GM12864 (cell line): ENCODE data around the gene TTC12.

Source experiments
- DNase-seq: peaks from one replicate; pipeline ENCODE4 v3.0.0-alpha.2; 2011; ENCODE audit warnings: low read depth
- H3K4me3 ChIP-seq: 2 replicates; pipeline ENCODE4 v1.5.1; 2011; ENCODE audit warnings: mild to moderate bottlenecking, low read depth, low read length, control low read depth
- TF ChIP-seq, protein P1 (sequence below): IDR thresholded peaks from 2 replicates; pipeline ENCODE4 v1.5.1; 2011; ENCODE audit warnings: low read depth, mild to moderate bottlenecking, moderate library complexity, low read length, control low read depth, inconsistent platforms; ENCODE audit errors: missing control alignments

The TTC12 gene

DNA sequence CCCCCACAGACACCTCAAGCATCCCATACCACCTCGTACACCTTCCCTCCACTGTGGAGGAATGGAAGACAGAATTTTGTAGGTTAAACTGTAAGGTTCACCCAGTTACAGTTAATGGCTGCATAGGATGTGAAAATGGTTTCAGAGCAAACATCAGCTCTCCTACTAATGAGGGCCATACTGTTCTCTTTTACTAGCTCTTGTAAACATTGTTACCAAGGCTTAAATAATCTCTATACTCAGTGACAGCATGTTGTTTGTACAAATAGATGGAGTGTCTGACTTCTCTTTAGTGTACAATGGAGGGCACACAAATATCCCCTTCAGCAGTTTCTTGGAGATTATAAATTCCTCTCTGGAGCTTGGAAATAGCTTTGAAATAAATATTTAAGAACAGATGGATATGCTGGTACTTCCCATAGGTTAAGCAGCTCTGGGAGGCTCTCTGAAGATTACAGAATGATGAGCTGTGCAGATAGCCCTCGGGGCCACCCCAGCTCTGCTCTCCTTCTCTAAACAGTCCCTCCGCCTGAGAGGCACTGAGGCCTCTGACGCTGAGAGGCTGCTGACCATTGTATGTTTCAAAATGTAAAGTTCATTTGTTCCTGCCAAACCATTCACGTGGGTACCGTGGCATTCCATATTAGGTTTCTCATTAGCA, 25.7 kb downstream of the TTC12 start:
- H3K4me3 ChIP-seq: no peak overlapping the region
- TF ChIP-seq, protein P1, sequence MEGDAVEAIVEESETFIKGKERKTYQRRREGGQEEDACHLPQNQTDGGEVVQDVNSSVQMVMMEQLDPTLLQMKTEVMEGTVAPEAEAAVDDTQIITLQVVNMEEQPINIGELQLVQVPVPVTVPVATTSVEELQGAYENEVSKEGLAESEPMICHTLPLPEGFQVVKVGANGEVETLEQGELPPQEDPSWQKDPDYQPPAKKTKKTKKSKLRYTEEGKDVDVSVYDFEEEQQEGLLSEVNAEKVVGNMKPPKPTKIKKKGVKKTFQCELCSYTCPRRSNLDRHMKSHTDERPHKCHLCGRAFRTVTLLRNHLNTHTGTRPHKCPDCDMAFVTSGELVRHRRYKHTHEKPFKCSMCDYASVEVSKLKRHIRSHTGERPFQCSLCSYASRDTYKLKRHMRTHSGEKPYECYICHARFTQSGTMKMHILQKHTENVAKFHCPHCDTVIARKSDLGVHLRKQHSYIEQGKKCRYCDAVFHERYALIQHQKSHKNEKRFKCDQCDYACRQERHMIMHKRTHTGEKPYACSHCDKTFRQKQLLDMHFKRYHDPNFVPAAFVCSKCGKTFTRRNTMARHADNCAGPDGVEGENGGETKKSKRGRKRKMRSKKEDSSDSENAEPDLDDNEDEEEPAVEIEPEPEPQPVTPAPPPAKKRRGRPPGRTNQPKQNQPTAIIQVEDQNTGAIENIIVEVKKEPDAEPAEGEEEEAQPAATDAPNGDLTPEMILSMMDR: no peak
- no peak for DNase-seq

DNA sequence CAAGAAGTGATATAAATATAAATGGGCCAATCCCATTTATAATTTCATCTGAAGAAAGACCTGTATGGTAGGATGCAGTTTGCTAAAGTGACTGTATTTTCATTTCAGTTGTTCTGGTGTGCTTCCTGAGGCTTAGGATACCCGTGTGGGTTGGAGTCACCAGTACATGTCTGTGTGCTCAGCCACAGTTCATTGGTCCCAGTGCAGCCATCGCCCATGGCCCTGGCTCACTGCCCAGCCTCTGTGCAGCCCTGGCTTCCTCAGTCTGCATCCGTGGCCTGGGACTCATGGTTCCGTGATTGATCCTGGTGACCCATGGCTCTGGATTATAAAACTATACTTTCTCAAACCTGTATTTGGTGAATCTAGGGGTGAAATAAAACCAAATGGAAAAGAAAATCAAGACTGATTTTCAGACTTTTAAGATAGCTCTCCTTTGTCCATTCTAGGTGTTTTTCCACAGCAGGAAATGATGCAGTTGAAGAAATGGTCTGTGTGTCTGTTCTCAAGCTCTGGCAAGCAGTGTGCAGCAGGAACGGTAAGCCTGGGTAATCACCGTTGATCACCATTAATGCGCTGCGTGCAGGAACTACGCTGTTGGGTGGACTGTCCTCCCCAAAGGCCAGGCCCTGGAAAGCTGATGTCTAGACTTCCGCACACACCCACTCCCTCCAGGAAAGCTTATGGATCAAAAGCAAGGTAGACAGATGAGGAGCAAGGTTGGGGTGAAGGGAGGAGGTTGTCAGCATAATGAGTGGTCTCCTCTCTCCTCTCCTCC, 27.2 kb downstream of the TTC12 start:
- no peak overlapping the region for H3K4me3 ChIP-seq
- DNase-seq: no peak
- TF ChIP-seq, protein P1: no peak

DNA sequence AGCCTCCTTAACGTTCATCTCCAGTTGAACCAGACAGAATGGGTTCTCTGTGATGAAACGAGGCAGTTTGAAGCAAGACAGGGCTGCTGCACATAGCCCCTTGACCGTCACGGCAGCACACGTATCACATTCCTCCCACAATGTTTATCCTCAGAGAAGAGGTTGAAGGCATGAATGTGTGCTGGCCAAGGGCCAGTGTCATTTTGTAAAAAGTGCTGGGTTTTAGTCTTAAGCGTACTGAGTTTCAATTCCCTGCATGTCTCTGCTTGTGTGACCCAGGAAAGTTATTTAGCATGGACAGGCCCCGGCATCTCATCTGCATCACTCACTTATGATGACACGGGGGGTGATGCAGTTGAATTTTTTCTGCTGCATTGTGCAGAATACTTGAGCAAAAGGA, 31.6 kb downstream of the TTC12 start:
- TF ChIP-seq, protein P1: no peak
- no peak overlapping the region for H3K4me3 ChIP-seq
- DNase-seq: no peak

DNA sequence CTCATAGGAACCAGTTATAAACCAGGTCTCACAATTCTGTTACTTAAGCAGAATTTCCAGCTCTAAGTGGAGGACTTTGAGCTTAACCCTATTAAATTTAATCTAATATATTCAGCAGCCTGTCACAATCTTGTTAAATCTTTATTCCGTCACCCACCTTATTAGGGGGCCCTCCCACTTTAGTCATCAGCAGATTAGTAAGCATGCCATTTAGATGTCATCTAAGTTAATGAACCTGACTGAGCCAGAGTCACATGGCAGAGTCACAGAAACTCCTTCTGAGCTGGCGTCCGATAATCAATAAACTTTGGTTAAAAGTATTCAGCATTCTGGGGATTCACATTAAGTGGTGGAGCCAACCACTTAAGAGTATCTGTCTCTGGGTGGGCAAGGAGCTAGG, 35.1 kb downstream of the TTC12 start:
- no peak for DNase-seq
- TF ChIP-seq, protein P1: no peak
- no peak overlapping the region for H3K4me3 ChIP-seq

DNA sequence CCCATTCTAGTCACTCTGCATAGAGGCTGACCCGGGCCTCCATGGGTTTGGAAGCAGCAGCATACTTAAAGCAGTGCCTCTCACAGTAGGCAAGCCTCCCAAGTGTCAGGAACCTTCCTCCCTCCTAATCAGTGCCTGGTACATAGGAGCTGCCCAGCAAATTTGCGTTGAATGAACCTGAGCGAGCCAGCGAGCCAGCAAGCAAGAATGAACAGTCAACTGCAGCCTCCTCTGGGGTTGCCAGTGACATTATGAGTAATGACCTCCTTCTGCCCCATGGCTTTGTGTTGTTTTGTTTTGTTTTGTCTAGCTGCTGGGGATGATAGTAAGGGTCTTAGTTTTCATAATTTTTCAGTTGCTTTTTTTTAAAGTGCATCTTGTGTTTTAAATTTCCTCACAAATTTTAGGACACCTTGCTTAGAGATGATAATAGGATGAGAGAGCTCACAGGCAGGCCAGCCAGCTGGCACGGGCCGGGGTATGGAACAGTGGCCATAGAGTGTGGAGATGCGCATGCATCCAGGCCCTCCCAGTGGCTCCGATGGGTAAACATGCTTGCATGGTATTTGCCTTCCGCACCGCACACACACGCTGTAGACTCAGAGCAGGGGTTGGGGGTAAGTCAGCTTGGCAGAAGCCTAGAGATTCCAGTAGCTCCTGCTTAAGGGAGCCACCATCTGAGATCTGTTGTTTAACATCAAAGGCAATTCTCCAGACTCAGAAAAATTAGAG, 36.1 kb downstream of the TTC12 start:
- TF ChIP-seq, protein P1: no peak
- DNase-seq: no peak
- no peak overlapping the region for H3K4me3 ChIP-seq

DNA sequence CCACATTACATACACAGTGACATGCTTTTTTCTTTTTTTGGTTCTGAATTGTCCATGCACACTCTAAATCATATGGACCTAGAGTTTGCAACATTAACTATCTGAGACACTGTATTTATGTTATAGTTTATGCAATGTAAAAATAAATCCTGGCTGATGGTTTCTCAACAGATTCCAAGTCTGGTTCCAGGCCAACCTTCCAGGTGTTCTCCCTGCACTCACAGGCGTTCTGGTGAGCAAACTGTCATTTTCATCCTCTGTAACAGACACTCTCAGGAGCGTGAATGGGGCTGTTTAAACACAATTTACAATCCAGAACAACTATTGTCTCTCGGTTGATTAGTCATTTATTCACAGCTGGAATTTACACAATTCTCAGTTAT, 36.7 kb downstream of the TTC12 start:
- TF ChIP-seq, protein P1: no peak
- H3K4me3 ChIP-seq: no peak overlapping the region
- DNase-seq: no peak
